NCI-H1436 treated with DMSO at 0.1 percent for 48 hours (cell line): ENCODE results near the gene MAPK14.
A peak's percentile ranks its signal among the peaks of the same experiment; 100 is the strongest.
"Not testable (repeated sequence)": the region's sequence is repeated elsewhere in the genome, so short reads cannot be mapped to it uniquely, and the experiment has no call there.

ENCODE experiments used
- DNase-seq: peaks from one replicate; lab custom pipeline; 2025; lab: John Stamatoyannopoulos, UW

The MAPK14 gene

GRCh38 chr6:36070252-36070651 lies 42.6 kb downstream of the MAPK14 start:
- DNase-seq = no peak

- DNase-seq = no peak
Observed at GRCh38 chr6:36071281-36071680, 43.7 kb downstream of the MAPK14 start.

- DNase-seq = no peak
Observed at GRCh38 chr6:36071714-36072113, 44.1 kb downstream of the MAPK14 start.

- no peak for DNase-seq
Observed at GRCh38 chr6:36072681-36073080, 45.1 kb downstream of the MAPK14 start.

GRCh38 chr6:36073587-36073986 lies 46.0 kb downstream of the MAPK14 start:
- DNase-seq = no peak

- no peak for DNase-seq
Observed at GRCh38 chr6:36075656-36076055, 48.0 kb downstream of the MAPK14 start.

- DNase-seq = no peak
Observed at GRCh38 chr6:36076178-36077063, 48.8 kb downstream of the MAPK14 start.

- no peak for DNase-seq
Observed at GRCh38 chr6:36078159-36078558, 50.6 kb downstream of the MAPK14 start.

- no peak for DNase-seq
Observed at GRCh38 chr6:36079601-36080000, 52.0 kb downstream of the MAPK14 start.

- no peak for DNase-seq
Observed at GRCh38 chr6:36082318-36082717, 54.7 kb downstream of the MAPK14 start.

- DNase-seq = no peak
Observed at GRCh38 chr6:36083446-36083845, 55.8 kb downstream of the MAPK14 start.

- not testable (repeated sequence) for DNase-seq
Observed at GRCh38 chr6:36088204-36088603, 60.6 kb downstream of the MAPK14 start.

- DNase-seq = no peak
Observed at GRCh38 chr6:36089048-36089447, 61.4 kb downstream of the MAPK14 start.

GRCh38 chr6:36094238-36094637 lies 66.6 kb downstream of the MAPK14 start:
- no peak for DNase-seq

GRCh38 chr6:36094753-36095496 lies 67.3 kb downstream of the MAPK14 start:
- peak; percentile 15 for DNase-seq

GRCh38 chr6:36095497-36096391 lies 68.1 kb downstream of the MAPK14 start:
- no peak for DNase-seq

- no peak for DNase-seq
Observed at GRCh38 chr6:36098253-36098919, 70.8 kb downstream of the MAPK14 start.

- no peak for DNase-seq
Observed at GRCh38 chr6:36098920-36099647, 71.5 kb downstream of the MAPK14 start.

GRCh38 chr6:36099869-36100483 lies 72.4 kb downstream of the MAPK14 start:
- no peak for DNase-seq

- no peak for DNase-seq
Observed at GRCh38 chr6:36101691-36102090, 74.1 kb downstream of the MAPK14 start.
